HFF-Myc (cell line): ENCODE results near the gene EFNB2.

Experiments
- DNase-seq: peaks from one replicate; pipeline ENCODE4 v3.0.0-alpha.2; 2011; ENCODE audit warnings: low read depth; ENCODE audit errors: extremely low read depth
- H3K4me3 ChIP-seq: replicated peaks from 2 replicates; pipeline ENCODE4 v1.5.1; 2011; ENCODE audit warnings: low read depth, mild to moderate bottlenecking, control low read depth, low read length
- CTCF ChIP-seq: IDR thresholded peaks from 2 replicates; pipeline ENCODE4 v1.5.1; 2012; ENCODE audit warnings: mild to moderate bottlenecking, low read depth, low read length, control low read depth; ENCODE audit errors: missing control alignments

The EFNB2 gene

DNA sequence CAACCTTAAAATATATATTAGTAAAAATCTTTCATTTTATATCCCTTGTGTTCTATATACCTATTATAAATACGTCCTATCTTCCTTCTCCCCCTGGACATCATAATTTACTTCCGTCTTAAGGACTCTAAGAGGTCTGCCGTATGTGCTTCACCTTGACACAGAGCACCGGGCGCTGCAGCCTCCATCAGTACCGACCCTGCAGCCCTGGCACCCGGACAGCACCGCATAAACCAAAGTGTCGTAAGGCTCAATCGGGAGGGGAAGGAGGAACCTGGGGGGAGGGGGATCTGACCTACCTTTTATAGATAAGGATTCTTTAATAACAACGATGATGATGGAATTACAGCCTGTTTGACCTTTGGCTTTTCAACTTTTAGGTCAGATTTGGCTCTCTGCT is 44.0 kb downstream of the EFNB2 start:
- TF ChIP-seq CTCF, result no peak
- no peak for DNase-seq
- H3K4me3 ChIP-seq, result no peak overlapping the region

DNA sequence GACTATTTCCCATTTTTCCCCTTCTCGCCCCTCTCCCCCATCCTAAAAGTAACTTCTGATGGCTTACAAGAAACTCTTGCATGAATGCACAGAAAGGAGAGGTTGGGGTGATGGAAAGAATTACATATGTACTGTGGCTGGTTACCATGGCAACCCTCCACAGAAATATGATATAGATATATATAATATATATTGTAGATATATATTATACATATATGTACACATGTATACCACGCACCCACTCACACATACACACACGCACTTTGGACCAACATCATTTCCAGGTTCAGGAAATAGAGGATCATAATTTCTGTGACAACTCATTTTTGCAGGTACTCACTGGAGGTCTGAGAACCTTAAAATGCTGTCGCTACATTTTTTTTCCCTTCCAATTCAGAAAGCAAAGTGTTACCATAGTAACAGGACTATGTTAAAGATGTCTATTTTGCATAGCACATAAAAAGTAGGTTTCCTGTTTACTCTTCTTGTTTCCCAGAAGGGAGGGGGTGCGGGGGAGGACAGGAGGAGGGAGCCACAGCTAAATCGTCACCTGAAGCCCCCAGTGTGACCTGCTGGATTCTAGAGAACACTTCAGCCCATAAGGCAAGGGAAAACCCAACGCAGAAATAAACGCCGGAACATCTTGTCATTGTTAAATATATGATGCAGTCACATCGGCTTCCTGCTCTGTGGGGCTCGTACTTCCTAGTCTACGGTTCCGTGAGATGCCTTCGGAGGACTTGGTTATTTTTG is 44.7 kb downstream of the EFNB2 start:
- no peak overlapping the region for H3K4me3 ChIP-seq
- DNase-seq, result no peak
- TF ChIP-seq CTCF, result no peak

GRCh38 chr13:106489849-106490568 is 45.5 kb downstream of the EFNB2 start:
- no peak for DNase-seq
- no peak for TF ChIP-seq CTCF
- H3K4me3 ChIP-seq, result no peak overlapping the region

- H3K4me3 ChIP-seq, result no peak overlapping the region
- no peak for DNase-seq
- TF ChIP-seq CTCF, result no peak
Measured at GRCh38 chr13:106488686-106489085, 46.8 kb downstream of the EFNB2 start.

DNA sequence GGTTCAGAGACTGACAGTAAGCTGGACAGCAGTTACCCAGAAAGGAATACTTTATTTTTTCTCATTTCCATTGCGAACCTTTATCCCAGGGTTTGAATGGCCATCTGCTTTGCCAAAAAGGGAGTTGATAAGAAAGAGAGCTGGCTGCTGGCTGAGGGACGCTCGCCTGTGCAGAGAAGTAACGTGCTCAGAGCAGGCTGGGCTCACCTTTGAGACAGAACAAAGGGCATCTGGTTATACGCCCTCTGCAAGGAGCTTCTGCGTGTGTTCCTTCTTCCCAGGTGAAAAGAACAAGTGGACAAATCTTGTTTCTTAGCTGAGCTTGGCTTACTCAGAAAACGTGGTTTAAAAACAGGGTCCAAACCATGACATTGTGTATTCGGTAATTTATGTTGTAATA is 47.4 kb downstream of the EFNB2 start:
- TF ChIP-seq CTCF, result no peak
- no peak for DNase-seq

DNA sequence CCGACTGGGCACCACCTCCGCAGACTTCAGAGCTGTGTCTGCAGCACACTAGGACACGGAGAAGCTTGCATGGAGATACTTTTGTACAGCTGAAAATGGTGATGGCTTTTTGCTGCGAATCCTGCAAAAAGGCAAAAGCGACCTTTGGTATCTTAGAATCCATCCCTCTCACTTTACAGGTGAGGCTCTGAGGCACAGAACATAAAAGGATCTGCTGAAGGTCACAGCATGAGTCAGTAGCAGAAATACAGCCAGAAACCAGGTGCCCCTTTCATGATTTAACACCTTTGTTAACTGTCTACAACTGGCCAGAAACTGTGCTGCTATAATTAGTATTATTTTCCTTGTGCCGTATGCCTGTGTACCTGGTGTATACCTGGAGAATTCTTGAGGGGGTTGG is 48.3 kb downstream of the EFNB2 start:
- TF ChIP-seq CTCF, result no peak
- DNase-seq, result no peak
- no peak overlapping the region for H3K4me3 ChIP-seq

More for the DNA sequence above, 47.4 kb downstream of the EFNB2 start:
- no peak overlapping the region for H3K4me3 ChIP-seq
